Pancreas (tissue), 10 donors: Measurements from ENCODE around the gene PSMD9. TPM values are rescaled to one million over a fixed set of nuclear protein-coding genes. Genes with fewer than 3 reads are reported as not detected.

Source experiments
- ATAC-seq, 4 donors: fragments of 200-7000 bp; cut with Tn5 transposase; one replicate each; pipeline versions ENCODE4 v1.8.0 to v1.9.1; 2020; ENCODE audit warnings: mild to moderate bottlenecking in 4 of 4, moderate library complexity in 4 of 4
- DNase-seq, 6 donors: peaks; one replicate each; pipeline ENCODE4 v3.0.0-alpha.2; 2020
- FAIRE-seq: peaks from 2 replicates; lab custom pipeline; 2012; peaks lifted over from hg19 to GRCh38; lab: Jason Lieb, UNC
- H3K27ac ChIP-seq, 4 donors: fragments of 200-600 bp; sonication (generic); 1 replicate in 3 of 4; 2 replicates in 1 of 4; pipeline versions ENCODE4 v1.5.0 to v1.8.0; 2020
- H3K27me3 ChIP-seq, 4 donors: fragments of 200-600 bp; one replicate each; pipeline ENCODE4 v1.8.0; 2021
- H3K36me3 ChIP-seq, 3 donors: fragments of 200-600 bp; sonication (generic) in 1 of 3; one replicate each; pipeline versions ENCODE4 v1.5.0 to v1.8.0; 2020 to 2021
- H3K4me1 ChIP-seq, 3 donors: fragments of 200-600 bp; one replicate each; pipeline ENCODE4 v1.8.0; 2021
- H3K4me3 ChIP-seq, 4 donors: fragments of 200-600 bp; sonication (generic) in 2 of 4; one replicate each; pipeline versions ENCODE4 v1.5.0 to v1.8.0; 2020 to 2021
- H3K9me3 ChIP-seq, 4 donors: fragments of 200-600 bp; one replicate each; pipeline ENCODE4 v1.8.0; 2021
- CTCF ChIP-seq, 4 donors: fragments of 200-600 bp; sonication (generic) in 3 of 4; IDR thresholded peaks; one replicate each; pipeline versions ENCODE4 v1.5.0 to v1.8.0; 2021; ENCODE audit warnings: antibody characterized with exemption in 4 of 4
- WGBS, 2 donors: extraction: QIAGEN DNeasy Blood & Tissue Kit; methylation state at CpG; one replicate each; pipeline ENCODE4 v1.1.7; 2013; 5-methylcytosine and 5-hydroxymethylcytosine counted together
- intact Hi-C, 3 donors: fragments of 100-400 bp; cut with DNase I; formaldehyde crosslinking; loops; one replicate each; pipeline versions ENCODE4 v1.11.1 to v1.14.2; 2022
- polyA plus RNA-seq, 2 donors: library from polyadenylated mRNA; stranded (reverse); fragments of 200-250 nt; gene quantifications; one replicate each; pipeline ENCODE4 v1.2.3, GENCODE V29; 2013
- total RNA-seq, 6 donors: library from RNA; stranded (reverse); fragmentation: NEBNext Ultra II Directional in 4 of 6; extraction: Animal tissue kit (Norgen Biotek cat#: 25700) in 4 of 6; gene quantifications; one replicate each; pipeline versions ENCODE4 v1.2.1 to v1.2.4, GENCODE V29; 2021 to 2023
- donor health status: healthy with polysubstance abuse.
- donor health status: DM: no; HTN: no; CAD: no; lungs with moderate emphysema.
- donor health status: DM: no; HTN: no; CAD: no.
- donor health status: control.
- donor health status: control.
- donor health status: Bipolar disorder and iron deficiency.
- donor health status: DM: yes; HTN: yes; CAD: no.
- donor health status: DM: no; HTN: no; CAD: no.
- donor health status: DM: no; HTN: no; CAD: no.
- donor health status: DM: yes; HTN: yes; CAD: no.

Gene PSMD9
- 10 to 100 TPM; 22.4 to 32.8 (median 25.6) TPM for total RNA-seq
- 10 to 100 TPM; 20.5 to 39.4 TPM for polyA plus RNA-seq

GRCh38 chr12:121888478-121889273, at the start of gene PSMD9:
TSS of gene PSMD9 (plus strand) at chr12:121888790. CDS start at chr12:121888857, 67 bp downstream.
- Histone ChIP-seq H3K27me3 (no peaks in the 10 kb centered on the region), H3K4me1 (peaks cover 12 to 23% (median 15%) of the 10 kb centered on the region in 3 donors), H3K36me3 (no peaks in the 10 kb centered on the region), H3K4me3 (peak within 1 kb of the TSS; percentile 38 to 92 (median 70)), H3K27ac (peak within 1 kb of the TSS; percentile 80 to 96 (median 89)), H3K9me3 (no peaks in the 10 kb centered on the region)
- WGBS, 2 donors: 0 to 1% methylated on average over 66 to 67 of the region's 67 CpGs
- ATAC-seq (peak; percentile 97 to 99 (median 99)), DNase-seq (peak; percentile 96 to 99 (median 98)), FAIRE-seq (peak; percentile 37)
- TF ChIP-seq CTCF (IDR thresholded peaks at IDR 0.05): peak in 3 of 4 donors; percentile 9 to 37 (median 19)
- intact Hi-C loops: loop anchor here in 1 of 3 donors (10.0 kb wide), 1 partner anchor 94 kb away; the partner anchor contains the start of gene RHOF

- ATAC-seq (peak; percentile 98 to 99 (median 98)), FAIRE-seq (peak; percentile 70), DNase-seq (peak; percentile 99 to 100 (median 100))
- Histone ChIP-seq H3K4me1 (peaks cover 0 to 7% (median 0%) of the 10 kb centered on the region in 3 donors), H3K36me3 (no peaks in the 10 kb centered on the region), H3K4me3 (peak overlapping the region; percentile 23 to 63 (median 46)), H3K27ac (peak overlapping the region in 3 of 4 donors; percentile 20 to 57 (median 52)), H3K27me3 (no peaks in the 10 kb centered on the region), H3K9me3 (no peaks in the 10 kb centered on the region)
- 11 to 13% methylated on average over 53 of the region's 53 CpGs for WGBS, 2 donors
- peak in 3 of 4 donors; percentile 23 to 24 (median 23) for TF ChIP-seq CTCF (IDR thresholded peaks at IDR 0.05)
- intact Hi-C loops: no loop called here
These were observed 49.2 kb upstream of the PSMD9 start for GRCh38 chr12:121839106-121839992.

GRCh38 chr12:121839993-121840761, 48.4 kb upstream of the PSMD9 start:
- peak overlapping the region; percentile 23 to 63 (median 46) for H3K4me3 ChIP-seq
- peak overlapping the region in 2 of 4 donors; percentile 52 to 57 for H3K27ac ChIP-seq
- intact Hi-C loops: no loop called here
- WGBS, 2 donors: 63 to 67% methylated on average over 24 of the region's 24 CpGs
- FAIRE-seq (no peak), ATAC-seq (peak in 1 of 4 donors; percentile 1), DNase-seq (no peak)
- H3K27me3 ChIP-seq: no peaks in the 10 kb centered on the region
- no peak for TF ChIP-seq CTCF (IDR thresholded peaks at IDR 0.05)
- no peaks in the 10 kb centered on the region for H3K36me3 ChIP-seq
- peaks cover 0 to 7% (median 0%) of the 10 kb centered on the region in 3 donors for H3K4me1 ChIP-seq
- no peaks in the 10 kb centered on the region for H3K9me3 ChIP-seq

GRCh38 chr12:121843236-121843982, 45.2 kb upstream of the PSMD9 start:
- Histone ChIP-seq H3K4me3 (no peak overlapping the region), H3K27ac (no peak overlapping the region), H3K36me3 (no peaks in the 10 kb centered on the region), H3K27me3 (no peaks in the 10 kb centered on the region), H3K4me1 (peaks cover 0 to 7% (median 0%) of the 10 kb centered on the region in 3 donors), H3K9me3 (no peaks in the 10 kb centered on the region)
- ATAC-seq: no peak
- no peak for TF ChIP-seq CTCF (IDR thresholded peaks at IDR 0.05)
- intact Hi-C loops: no loop called here
- FAIRE-seq: no peak
- 64 to 72% methylated on average over 13 of the region's 13 CpGs for WGBS, 2 donors
- no peak for DNase-seq
